H1 (cell line): Measurements from ENCODE around the gene DAPK1. TPM values are rescaled to one million over a fixed set of nuclear protein-coding genes. Genes with fewer than 3 reads are reported as not detected.

Source experiments
- CTCF ChIA-PET: fragments of 300-600 bp; sonication (Branson Sonifier 250); formaldehyde crosslinking; loops from one replicate; lab custom pipeline; 2021; ENCODE audit not compliant: partially characterized antibody; lab: Charles Lee
- POLR2A ChIA-PET: fragments of 300-600 bp; sonication (Branson Sonifier 250); formaldehyde crosslinking; loops from one replicate; lab custom pipeline; 2021; ENCODE audit warnings: inconsistent platforms; ENCODE audit not compliant: partially characterized antibody; lab: Charles Lee
- DNase-seq, 2 experiments: peaks; one replicate each; pipeline versions ENCODE4 v3.0.0 to v3.0.0-alpha.2; 2010 to 2022; ENCODE audit warnings: low spot score in 2 of 2, low read depth in 1 of 2, mixed read lengths in 1 of 2
- FAIRE-seq: peaks from 2 replicates; lab custom pipeline; 2011; peaks lifted over from hg19 to GRCh38; lab: Jason Lieb, UNC
- H2AFZ ChIP-seq: 2 replicates; pipeline ENCODE4 v1.8.1; 2012; ENCODE audit warnings: low read length, inconsistent platforms
- H2AK5ac ChIP-seq: 2 replicates; pipeline ENCODE4 v1.6.1; 2013; ENCODE audit warnings: low read depth, low read length
- H2BK120ac ChIP-seq: replicated peaks from 2 replicates; pipeline ENCODE3; 2013; ENCODE audit warnings: low read depth, low read length, inconsistent platforms
- H2BK12ac ChIP-seq: 2 replicates; pipeline ENCODE4 v1.6.1; 2013; ENCODE audit warnings: low read depth, low read length
- H2BK15ac ChIP-seq: 2 replicates; pipeline ENCODE4 v1.6.1; 2013; ENCODE audit warnings: low read length
- H2BK20ac ChIP-seq: 2 replicates; pipeline ENCODE4 v1.6.1; 2013; ENCODE audit warnings: low read length
- H2BK5ac ChIP-seq: 2 replicates; pipeline ENCODE4 v1.6.1; 2013; ENCODE audit warnings: low read depth, low read length
- H3K14ac ChIP-seq: 2 replicates; pipeline ENCODE4 v1.6.1; 2013; ENCODE audit warnings: inconsistent platforms; ENCODE audit not compliant: insufficient read length
- H3K18ac ChIP-seq: 2 replicates; pipeline ENCODE4 v1.6.1; 2013; ENCODE audit warnings: low read length; ENCODE audit errors: extremely low read depth
- H3K23ac ChIP-seq: 2 replicates; pipeline ENCODE4 v1.6.1; 2013; ENCODE audit warnings: inconsistent platforms; ENCODE audit not compliant: insufficient read length
- H3K23me2 ChIP-seq: 2 replicates; pipeline ENCODE4 v1.6.1; 2013; ENCODE audit warnings: low read depth, low read length
- H3K27ac ChIP-seq: 2 replicates; pipeline ENCODE4 v1.6.1; 2011; ENCODE audit warnings: low read depth, low read length, inconsistent platforms
- H3K27me3 ChIP-seq, 4 experiments: replicated peaks in 1 of 4; 1 replicate in 1 of 4; 2 replicates in 3 of 4; pipeline versions ENCODE4 v1.6.1 to v1.8.1; 2011 to 2013; ENCODE audit warnings: low read length in 3 of 4, mild to moderate bottlenecking in 3 of 4, inconsistent platforms in 2 of 4, mixed read lengths in 2 of 4, moderate library complexity in 1 of 4; ENCODE audit not compliant: control insufficient read depth in 3 of 4, insufficient read depth in 3 of 4; ENCODE audit errors: extremely low read depth in 1 of 4
- H3K36me3 ChIP-seq, 4 experiments: 2 replicates each; pipeline versions ENCODE4 v1.6.1 to v1.8.1; 2011 to 2013; ENCODE audit warnings: mild to moderate bottlenecking in 4 of 4, low read length in 3 of 4, moderate library complexity in 2 of 4, control low read depth in 1 of 4, inconsistent platforms in 1 of 4; ENCODE audit not compliant: insufficient read depth in 4 of 4, control insufficient read depth in 2 of 4
- H3K4ac ChIP-seq: replicated peaks from 2 replicates; pipeline ENCODE3; 2013; ENCODE audit warnings: low read length, low read depth, mixed read lengths, inconsistent platforms; ENCODE audit not compliant: insufficient read length
- H3K4me1 ChIP-seq, 4 experiments: replicated peaks in 1 of 4; 1 replicate in 1 of 4; 2 replicates in 3 of 4; pipeline versions ENCODE4 v1.6.1 to v1.8.1; 2011 to 2013; ENCODE audit warnings: low read length in 3 of 4, inconsistent platforms in 2 of 4, mixed read lengths in 1 of 4; ENCODE audit not compliant: insufficient read depth in 4 of 4, control insufficient read depth in 3 of 4
- H3K4me2 ChIP-seq, 2 experiments: 2 replicates each; pipeline versions ENCODE4 v1.6.1 to v1.8.1; 2011 to 2013; ENCODE audit warnings: low read depth in 2 of 2, low read length in 2 of 2, control low read depth in 1 of 2, inconsistent platforms in 1 of 2, mild to moderate bottlenecking in 1 of 2; ENCODE audit not compliant: insufficient read depth in 1 of 2
- H3K4me3 ChIP-seq, 4 experiments: fragments of 200-600, 300-600 bp in 1 of 4; sonication (generic), shearing (Covaris generic), sonication (Bioruptor Twin) in 1 of 4; 2 replicates each; pipeline versions ENCODE4 v1.5.1 to v1.8.1; 2011 to 2016; ENCODE audit warnings: low read length in 4 of 4, low read depth in 3 of 4, control low read depth in 2 of 4, inconsistent platforms in 2 of 4, mild to moderate bottlenecking in 2 of 4, mixed read lengths in 1 of 4, moderate library complexity in 1 of 4; ENCODE audit not compliant: insufficient read depth in 2 of 4; ENCODE audit errors: extremely low read depth in 1 of 4
- H3K56ac ChIP-seq: replicated peaks from 2 replicates; pipeline ENCODE3; 2013; ENCODE audit warnings: low read depth, mild to moderate bottlenecking, mixed read lengths, low read length, inconsistent platforms; ENCODE audit not compliant: insufficient read length
- H3K79me1 ChIP-seq: 2 replicates; pipeline ENCODE4 v1.6.1; 2013; ENCODE audit warnings: low read depth, low read length, control low read depth
- H3K79me2 ChIP-seq, 2 experiments: 2 replicates each; pipeline versions ENCODE4 v1.6.1 to v1.8.1; 2012 to 2013; ENCODE audit warnings: low read length in 2 of 2, mild to moderate bottlenecking in 2 of 2, inconsistent platforms in 1 of 2; ENCODE audit not compliant: insufficient read depth in 2 of 2, control insufficient read depth in 1 of 2
- H3K9ac ChIP-seq, 4 experiments: replicated peaks in 1 of 4; 1 replicate in 1 of 4; 2 replicates in 3 of 4; pipeline versions ENCODE4 v1.6.1 to v1.8.1; 2011 to 2013; ENCODE audit warnings: low read depth in 3 of 4, low read length in 3 of 4, control low read depth in 2 of 4, mild to moderate bottlenecking in 2 of 4, moderate library complexity in 2 of 4, inconsistent platforms in 1 of 4; ENCODE audit errors: extremely low read depth in 1 of 4
- H3K9me3 ChIP-seq, 2 experiments: 2 replicates each; pipeline versions ENCODE4 v1.6.1 to v1.8.1; 2012 to 2013; ENCODE audit warnings: mild to moderate bottlenecking in 2 of 2, moderate library complexity in 2 of 2, control low read depth in 1 of 2, inconsistent platforms in 1 of 2, low read depth in 1 of 2, low read length in 1 of 2, mixed read lengths in 1 of 2; ENCODE audit not compliant: insufficient read depth in 2 of 2
- H4K20me1 ChIP-seq, 2 experiments: replicated peaks in 1 of 2; 2 replicates each; pipeline versions ENCODE3 to v1.8.1; 2011 to 2013; ENCODE audit warnings: inconsistent platforms in 2 of 2, low read length in 2 of 2, mild to moderate bottlenecking in 1 of 2; ENCODE audit not compliant: insufficient read depth in 2 of 2, control insufficient read depth in 1 of 2
- H4K5ac ChIP-seq: 2 replicates; pipeline ENCODE4 v1.6.1; 2013; ENCODE audit warnings: low read length, low read depth, mixed read lengths, inconsistent platforms; ENCODE audit not compliant: insufficient read length
- H4K8ac ChIP-seq: 2 replicates; pipeline ENCODE4 v1.8.0; 2013; ENCODE audit warnings: mild to moderate bottlenecking, moderate library complexity, low read length, inconsistent platforms; ENCODE audit not compliant: insufficient read depth; ENCODE audit errors: extremely low read depth
- H4K91ac ChIP-seq: replicated peaks from 2 replicates; pipeline ENCODE3; 2013; ENCODE audit warnings: low read length, mixed read lengths, inconsistent platforms; ENCODE audit not compliant: insufficient read length
- ATF2 ChIP-seq: IDR thresholded peaks from 2 replicates; pipeline ENCODE4 v1.6.1; 2012; ENCODE audit warnings: low read length, inconsistent platforms
- CTBP2 ChIP-seq: IDR thresholded peaks from 2 replicates; pipeline ENCODE4 v1.7.0; 2011; ENCODE audit warnings: borderline replicate concordance, mild to moderate bottlenecking, moderate library complexity, mixed read lengths, low read length; ENCODE audit not compliant: insufficient read depth, insufficient read length
- NRF1 ChIP-seq: IDR thresholded peaks from 2 replicates; pipeline ENCODE4 v1.6.1; 2011; ENCODE audit warnings: mild to moderate bottlenecking, low read depth, low read length, improper control_type of control experiment
- RNF2 ChIP-seq: fragments of 200-900, 300-1000 bp; sonication (generic); IDR thresholded peaks from 2 replicates; pipeline ENCODE4 v1.7.1; 2016; ENCODE audit warnings: borderline replicate concordance, low read depth, mild to moderate bottlenecking, antibody characterized with exemption, low read length; ENCODE audit not compliant: poor library complexity, severe bottlenecking; ENCODE audit errors: missing control alignments
- RXRA ChIP-seq: IDR thresholded peaks from 2 replicates; pipeline ENCODE4 v1.6.1; 2011; ENCODE audit warnings: low read depth, mild to moderate bottlenecking, low read length, moderate library complexity; ENCODE audit not compliant: insufficient read depth
- SRF ChIP-seq: IDR thresholded peaks from 2 replicates; pipeline ENCODE4 v1.6.1; 2011; ENCODE audit warnings: mild to moderate bottlenecking, low read depth, low read length, moderate library complexity
- TEAD4 ChIP-seq: IDR thresholded peaks from 2 replicates; pipeline ENCODE4 v1.6.1; 2012; ENCODE audit warnings: low read depth, low read length, inconsistent platforms, mixed read lengths
- WGBS, 2 experiments: shearing (Covaris generic) in 1 of 2; methylation state at CpG; one replicate each; pipeline versions ENCODE4 v1.1.6 to v1.1.7; 2013 to 2015; ENCODE audit warnings: low lambda C conversion rate in 2 of 2, mixed read lengths in 2 of 2, inconsistent platforms in 1 of 2, low coverage in 1 of 2, missing lambda C conversion rate in 1 of 2; ENCODE audit not compliant: insufficient replicate concordance in 2 of 2, insufficient coverage in 1 of 2, insufficient read length in 1 of 2; ENCODE audit errors: extremely low coverage in 1 of 2, missing lambda C conversion rate in 1 of 2; 5-methylcytosine and 5-hydroxymethylcytosine counted together
- polyA plus RNA-seq, 7 experiments: library from polyadenylated mRNA; depleted of rRNA in 3 of 7; stranded (reverse) in 5 of 7; unstranded in 2 of 7; fragments of >200 nt in 5 of 7; fragments of 200-250 nt in 2 of 7; gene quantifications; 1 replicate in 5 of 7; 2 replicates in 1 of 7; 4 replicates in 1 of 7; pipeline versions ENCODE4 v1.2.1 to v1.2.3, GENCODE V29; 2011 to 2013; ENCODE audit warnings: missing spikeins in 2 of 7, mixed read lengths in 2 of 7
- total RNA-seq: library from RNA; stranded (reverse); fragmentation: NEBNext Ultra II Directional; extraction: Animal tissue kit (Norgen Biotek cat#: 25700); gene quantifications from 2 replicates; pipeline ENCODE4 v1.2.1, GENCODE V29; 2021

DAPK1 gene
- total and polyA plus RNA-seq, 2 of the 8 experiments (the other 6 are each of a cell fraction or from before 2014, with no cell fraction given), result 62.4 to 131 TPM

DNA sequence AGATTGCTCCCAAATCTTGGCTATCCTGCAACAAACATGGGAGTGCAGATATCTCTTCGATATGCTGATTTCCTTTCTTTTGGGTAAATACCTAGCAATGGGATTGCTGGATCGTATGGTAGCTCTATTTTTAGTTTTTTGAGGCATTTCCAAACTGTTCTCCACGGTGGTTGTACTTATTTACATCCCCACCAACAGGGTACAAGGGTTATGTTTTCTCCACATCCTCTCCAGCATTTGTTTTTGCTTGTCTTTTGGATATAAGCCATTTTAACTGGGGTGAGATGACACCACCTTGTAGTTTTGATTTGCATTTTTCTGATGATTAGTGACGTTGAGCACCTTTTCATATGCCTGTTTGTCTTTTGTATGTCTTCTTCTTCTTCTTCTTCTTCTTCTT is 248.5 kb downstream of the DAPK1 start:
- H4K5ac ChIP-seq, result no peak overlapping the region
- TF ChIP-seq RXRA (no peak), RNF2 (no peak), CTBP2 (no peak), NRF1 (no peak), ATF2 (no peak), SRF (no peak), TEAD4 (no peak)
- no peaks in the 10 kb centered on the region for H3K36me3 ChIP-seq
- H2BK120ac ChIP-seq, result no peak overlapping the region
- no peak overlapping the region for H3K23ac ChIP-seq
- H3K4me3 ChIP-seq, result no peak overlapping the region
- WGBS, 2 experiments, result 93% methylated on average over 4 of the region's 4 CpGs; no CpG with 5 or more reads in 1 of the 2 experiments
- no peaks in the 10 kb centered on the region; a peak in 1 of 7 replicates for H3K27me3 ChIP-seq
- no peak overlapping the region for H4K8ac ChIP-seq
- H2BK15ac ChIP-seq, result no peak overlapping the region
- H3K9me3 ChIP-seq, result no peaks in the 10 kb centered on the region
- H3K79me1 ChIP-seq, result no peaks in the 10 kb centered on the region
- POLR2A ChIA-PET, result no interaction called here
- CTCF ChIA-PET, result no interaction called here
- H4K20me1 ChIP-seq, result no peaks in the 10 kb centered on the region
- H3K79me2 ChIP-seq, result no peaks in the 10 kb centered on the region
- no peak overlapping the region for H3K14ac ChIP-seq
- no peak overlapping the region for H4K91ac ChIP-seq
- no peak overlapping the region for H3K9ac ChIP-seq
- H3K56ac ChIP-seq, result no peak overlapping the region
- no peak overlapping the region for H2AFZ ChIP-seq
- H3K18ac ChIP-seq, result no peak overlapping the region
- H3K27ac ChIP-seq, result no peak overlapping the region
- no peak for DNase-seq
- no peak overlapping the region for H3K4me2 ChIP-seq
- no peak overlapping the region for H2BK12ac ChIP-seq
- H2BK5ac ChIP-seq, result no peak overlapping the region
- peaks cover 2 to 8% (median 3%) of the 10 kb centered on the region in 4 experiments; a peak in 4 of 7 replicates for H3K4me1 ChIP-seq
- no peak for FAIRE-seq
- H3K23me2 ChIP-seq, result no peaks in the 10 kb centered on the region
- no peak overlapping the region for H2BK20ac ChIP-seq
- no peak overlapping the region for H3K4ac ChIP-seq
- no peak overlapping the region for H2AK5ac ChIP-seq
